Measurements from ENCODE around the gene TMEM109.

Gene TMEM109

GRCh38 chr11:60925868-60926267, 11.9 kb downstream of the TMEM109 start:
- no peak for DNase-seq (ENCODE audit: low read depth in 2 of 2)

GRCh38 chr11:60926500-60926899, 12.5 kb downstream of the TMEM109 start:
- no peak for DNase-seq (ENCODE audit: low read depth in 2 of 2)

- DNase-seq (ENCODE audit: low read depth in 2 of 2): no peak
Observed at GRCh38 chr11:60927061-60927592, 13.2 kb downstream of the TMEM109 start.

GRCh38 chr11:60927600-60927999, 13.6 kb downstream of the TMEM109 start:
- no peak for DNase-seq (ENCODE audit: low read depth in 2 of 2)

- DNase-seq (ENCODE audit: low read depth in 2 of 2): no peak
Observed at GRCh38 chr11:60928563-60929001, 14.6 kb downstream of the TMEM109 start.

GRCh38 chr11:60929764-60930163, 15.8 kb downstream of the TMEM109 start:
- DNase-seq (ENCODE audit: low read depth in 2 of 2): no peak

- DNase-seq (ENCODE audit: low read depth in 2 of 2): no peak
Observed at GRCh38 chr11:60930394-60930793, 16.4 kb downstream of the TMEM109 start.

- no peak for DNase-seq (ENCODE audit: low read depth in 2 of 2)
Observed at GRCh38 chr11:60931917-60932316, 18.0 kb downstream of the TMEM109 start.

GRCh38 chr11:60932605-60933356, 18.8 kb downstream of the TMEM109 start:
- DNase-seq (ENCODE audit: low read depth in 2 of 2): no peak

GRCh38 chr11:60933416-60934123, 19.6 kb downstream of the TMEM109 start:
- no peak for DNase-seq (ENCODE audit: low read depth in 2 of 2)

GRCh38 chr11:60934124-60934789, 20.3 kb downstream of the TMEM109 start:
- no peak for DNase-seq (ENCODE audit: low read depth in 2 of 2)

- DNase-seq (ENCODE audit: low read depth in 2 of 2): no peak
Observed at GRCh38 chr11:60934790-60935605, 21.0 kb downstream of the TMEM109 start.

- DNase-seq (ENCODE audit: low read depth in 2 of 2): no peak
Observed at GRCh38 chr11:60935676-60936442, 21.9 kb downstream of the TMEM109 start.

- no peak for DNase-seq (ENCODE audit: low read depth in 2 of 2)
Observed at GRCh38 chr11:60936467-60937143, 22.6 kb downstream of the TMEM109 start.

GRCh38 chr11:60937144-60937527, 23.2 kb downstream of the TMEM109 start:
- no peak for DNase-seq (ENCODE audit: low read depth in 2 of 2)

- no peak for DNase-seq (ENCODE audit: low read depth in 2 of 2)
Observed at GRCh38 chr11:60937811-60938210, 23.9 kb downstream of the TMEM109 start.

GRCh38 chr11:60938500-60938899, 24.5 kb downstream of the TMEM109 start:
- DNase-seq (ENCODE audit: low read depth in 2 of 2): no peak

GRCh38 chr11:60939301-60939700, 25.3 kb downstream of the TMEM109 start:
- DNase-seq (ENCODE audit: low read depth in 2 of 2): no peak

- no peak for DNase-seq (ENCODE audit: low read depth in 2 of 2)
Observed at GRCh38 chr11:60939855-60940254, 25.9 kb downstream of the TMEM109 start.
